Hepatocyte (in vitro differentiated cells): Measurements from ENCODE around the gene MPG. TPM values are rescaled to one million over a fixed set of nuclear protein-coding genes. Genes with fewer than 3 reads are reported as not detected.

Source experiments
- DNase-seq: peaks from one replicate; pipeline ENCODE4 v3.0.0-alpha.2; 2016; ENCODE audit warnings: low spot score
- H2AFZ ChIP-seq: fragments of 200-600 bp; sonication (generic); 2 replicates; pipeline ENCODE4 v1.6.0; 2016; ENCODE audit warnings: antibody characterized with exemption, mild to moderate bottlenecking
- H3K27ac ChIP-seq: fragments of 200-600 bp; sonication (generic); 2 replicates; pipeline ENCODE4 v1.5.1; 2016; ENCODE audit warnings: mild to moderate bottlenecking
- H3K27me3 ChIP-seq: fragments of 200-600 bp; sonication (generic); 2 replicates; pipeline ENCODE4 v1.6.1; 2016
- H3K36me3 ChIP-seq: fragments of 200-600 bp; sonication (generic); replicated peaks from 2 replicates; pipeline ENCODE4 v1.5.1; 2016; ENCODE audit warnings: low read depth; ENCODE audit not compliant: insufficient read depth
- H3K4me1 ChIP-seq: fragments of 200-600 bp; sonication (generic); 2 replicates; pipeline ENCODE4 v1.5.1; 2016; ENCODE audit warnings: mild to moderate bottlenecking, moderate library complexity; ENCODE audit not compliant: insufficient read depth
- H3K4me2 ChIP-seq: fragments of 200-600 bp; sonication (generic); 2 replicates; pipeline ENCODE4 v1.6.0; 2016
- H3K4me3 ChIP-seq: fragments of 200-600 bp; sonication (generic); 2 replicates; pipeline ENCODE4 v1.5.1; 2016; ENCODE audit warnings: mild to moderate bottlenecking
- H3K79me2 ChIP-seq: fragments of 200-600 bp; sonication (generic); 2 replicates; pipeline ENCODE4 v1.6.0; 2017; ENCODE audit warnings: mild to moderate bottlenecking
- H3K9me2 ChIP-seq: fragments of 200-600 bp; sonication (generic); replicated peaks from 2 replicates; pipeline ENCODE4 v1.6.0; 2017; ENCODE audit warnings: mild to moderate bottlenecking; ENCODE audit not compliant: insufficient read depth
- H3K9me3 ChIP-seq: fragments of 200-600 bp; sonication (generic); 2 replicates; pipeline ENCODE4 v1.5.1; 2016; ENCODE audit warnings: low read depth, mild to moderate bottlenecking
- H4K20me1 ChIP-seq: fragments of 200-600 bp; sonication (generic); 2 replicates; pipeline ENCODE4 v1.6.0; 2016; ENCODE audit warnings: mild to moderate bottlenecking; ENCODE audit not compliant: insufficient read depth, poor library complexity, severe bottlenecking
- CTCF ChIP-seq: fragments of 200-600 bp; sonication (generic); IDR thresholded peaks from 2 replicates; pipeline ENCODE4 v1.5.1; 2016; ENCODE audit warnings: antibody characterized with exemption, mild to moderate bottlenecking; ENCODE audit not compliant: poor library complexity
- EZH2 ChIP-seq: fragments of 200-600 bp; sonication (generic); IDR thresholded peaks from 2 replicates; pipeline ENCODE4 v1.6.1; 2016; ENCODE audit warnings: antibody characterized with exemption, mild to moderate bottlenecking, borderline replicate concordance
- EZH2phosphoT487 ChIP-seq: fragments of 200-600 bp; sonication (generic); IDR thresholded peaks from one replicate; pipeline ENCODE4 v1.6.1; 2018; ENCODE audit warnings: antibody characterized with exemption, mild to moderate bottlenecking, low read depth, moderate library complexity; ENCODE audit not compliant: unreplicated experiment, severe bottlenecking
- WGBS: methylation state at CpG from one replicate; pipeline ENCODE4 v1.1.6; 2016; ENCODE audit warnings: low lambda C conversion rate; ENCODE audit errors: missing lambda C conversion rate; 5-methylcytosine and 5-hydroxymethylcytosine counted together
- polyA plus RNA-seq: library from polyadenylated mRNA; unstranded; fragments of >200 nt; fragmentation: Nextera tagmentation; extraction: Ambion mirVana; gene quantifications from 2 replicates; pipeline ENCODE4 v1.2.1, GENCODE V29; 2016
- total RNA-seq: library from RNA; depleted of rRNA; stranded (reverse); fragments of >200 nt; gene quantifications from 2 replicates; pipeline ENCODE4 v1.2.3, GENCODE V29; 2014

Gene MPG
- total and polyA plus RNA-seq, 2 experiments from 2014 or later = 67.4 to 83.9 TPM

- peaks cover 10% of the 10 kb centered on the region for H3K4me1 ChIP-seq
- no peak overlapping the region for H2AFZ ChIP-seq
- no peak overlapping the region for H3K4me2 ChIP-seq
- no peaks in the 10 kb centered on the region for H3K36me3 ChIP-seq
- TF ChIP-seq EZH2 (no peak), CTCF (no peak), EZH2phosphoT487 (no peak)
- H4K20me1 ChIP-seq = peaks cover 24% of the 10 kb centered on the region
- WGBS = 95% methylated on average over 20 of the region's 21 CpGs
- no peaks in the 10 kb centered on the region for H3K9me3 ChIP-seq
- peaks cover 21% of the 10 kb centered on the region for H3K79me2 ChIP-seq
- no peak overlapping the region for H3K4me3 ChIP-seq
- no peaks in the 10 kb centered on the region for H3K27me3 ChIP-seq
- no peak overlapping the region for H3K27ac ChIP-seq
- DNase-seq = no peak
- H3K9me2 ChIP-seq = no peaks in the 10 kb centered on the region
Observed at GRCh38 chr16:62968-63391, 15.0 kb upstream of the MPG start.

GRCh38 chr16:63466-63865 is 14.6 kb upstream of the MPG start:
- H3K79me2 ChIP-seq = peaks cover 26% of the 10 kb centered on the region
- H2AFZ ChIP-seq = no peak overlapping the region
- no peak overlapping the region for H3K4me3 ChIP-seq
- H3K4me2 ChIP-seq = no peak overlapping the region
- H3K9me3 ChIP-seq = no peaks in the 10 kb centered on the region
- peaks cover 15% of the 10 kb centered on the region for H3K4me1 ChIP-seq
- no peaks in the 10 kb centered on the region for H3K36me3 ChIP-seq
- no peak for DNase-seq
- WGBS = 98% methylated on average over 16 of the region's 16 CpGs
- no peaks in the 10 kb centered on the region for H3K27me3 ChIP-seq
- H4K20me1 ChIP-seq = peaks cover 29% of the 10 kb centered on the region
- H3K9me2 ChIP-seq = no peaks in the 10 kb centered on the region
- H3K27ac ChIP-seq = no peak overlapping the region
- no peak for TF ChIP-seq CTCF
- no peak for TF ChIP-seq EZH2phosphoT487

GRCh38 chr16:63998-64913 is 13.8 kb upstream of the MPG start:
- Histone ChIP-seq H3K27me3 (no peaks in the 10 kb centered on the region), H4K20me1 (peaks cover 31% of the 10 kb centered on the region), H3K9me3 (no peaks in the 10 kb centered on the region), H3K9me2 (no peaks in the 10 kb centered on the region), H3K36me3 (no peaks in the 10 kb centered on the region), H2AFZ (no peak overlapping the region), H3K27ac (no peak overlapping the region), H3K79me2 (peaks cover 34% of the 10 kb centered on the region), H3K4me2 (no peak overlapping the region), H3K4me1 (peaks cover 17% of the 10 kb centered on the region), H3K4me3 (no peak overlapping the region)
- DNase-seq = no peak
- no peak for TF ChIP-seq EZH2phosphoT487
- TF ChIP-seq EZH2 = no peak
- TF ChIP-seq CTCF = no peak
- WGBS = 97% methylated on average over 25 of the region's 25 CpGs
